Kasumi-1 (cell line): ENCODE measurements around the gene RNU6-1.
A peak's percentile ranks its signal among the peaks of the same experiment; 100 is the strongest.

Experiments
- DNase-seq, 2 experiments: peaks; one replicate each; lab custom pipeline; 2025; lab: John Stamatoyannopoulos, UW

The RNU6-1 gene

DNA sequence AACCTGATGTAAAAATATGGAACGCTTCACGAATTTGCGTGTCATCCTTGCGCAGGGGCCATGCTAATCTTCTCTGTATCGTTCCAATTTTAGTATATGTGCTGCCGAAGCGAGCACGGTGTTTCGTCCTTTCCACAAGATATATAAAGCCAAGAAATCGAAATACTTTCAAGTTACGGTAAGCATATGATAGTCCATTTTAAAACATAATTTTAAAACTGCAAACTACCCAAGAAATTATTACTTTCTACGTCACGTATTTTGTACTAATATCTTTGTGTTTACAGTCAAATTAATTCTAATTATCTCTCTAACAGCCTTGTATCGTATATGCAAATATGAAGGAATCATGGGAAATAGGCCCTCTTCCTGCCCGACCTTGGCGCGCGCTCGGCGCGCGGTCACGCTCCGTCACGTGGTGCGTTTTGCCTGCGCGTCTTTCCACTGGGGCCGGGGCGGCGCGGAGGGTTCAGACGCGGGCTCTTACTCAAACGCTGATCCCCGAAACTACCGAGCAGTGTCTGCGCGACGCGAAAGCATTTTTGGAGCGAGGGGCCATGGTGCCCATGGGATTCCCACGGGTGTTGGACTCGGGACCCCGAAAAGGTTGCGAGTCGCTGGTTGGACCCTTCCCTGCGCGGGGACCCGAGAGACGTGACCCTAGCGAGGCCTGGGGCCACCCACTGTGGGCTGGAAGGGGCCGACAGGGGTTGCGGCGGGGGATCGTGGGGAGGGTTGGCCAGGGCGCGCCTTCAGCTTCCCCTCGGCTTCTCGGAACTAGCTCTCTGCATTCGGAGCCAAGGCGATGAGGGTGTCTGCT, at the start of gene RNU6-1:
TSS of gene RNU6-1 (minus strand) at position 117 of the 820 bp plus-strand sequence.
- DNase-seq, result peak; percentile 95

DNA sequence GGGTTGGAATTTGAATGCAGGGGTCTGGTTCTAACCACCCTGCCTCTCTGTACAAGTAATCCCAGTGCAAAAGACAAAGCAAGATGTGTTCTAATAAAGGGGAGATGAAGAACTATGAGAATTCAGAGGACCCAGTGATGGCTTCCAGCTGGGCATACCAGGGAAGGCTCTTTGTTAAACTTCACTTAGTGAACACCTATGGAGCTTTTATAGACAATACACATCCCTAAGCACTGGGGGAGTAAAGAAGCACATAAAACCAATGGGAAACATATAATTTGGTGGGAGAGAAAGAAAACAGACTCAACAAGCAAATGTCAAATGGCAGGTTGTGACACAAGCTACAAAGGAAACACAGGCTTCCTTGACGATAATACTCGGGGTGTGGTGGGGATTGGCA, 47.9 kb upstream of the RNU6-1 start:
- DNase-seq, result no peak

DNA sequence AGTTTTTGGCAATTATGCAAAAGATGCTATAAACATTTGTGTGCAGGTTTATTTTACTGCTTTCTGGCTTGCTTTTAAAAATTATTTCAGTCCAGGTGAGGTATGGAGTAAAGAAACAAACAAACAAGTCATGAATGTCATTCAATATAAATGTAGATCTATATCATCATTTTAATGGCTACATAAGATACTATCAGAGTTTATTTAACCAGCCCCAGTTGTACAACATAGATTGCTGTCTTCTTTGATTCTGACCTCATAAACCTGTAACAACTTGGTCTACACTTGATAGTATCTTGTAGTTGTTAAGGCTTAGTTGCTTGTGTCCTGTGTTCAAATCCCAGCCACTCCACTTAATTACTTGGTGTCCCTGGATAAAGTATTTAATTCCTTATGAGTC, 46.0 kb upstream of the RNU6-1 start:
- DNase-seq, result no peak

DNA sequence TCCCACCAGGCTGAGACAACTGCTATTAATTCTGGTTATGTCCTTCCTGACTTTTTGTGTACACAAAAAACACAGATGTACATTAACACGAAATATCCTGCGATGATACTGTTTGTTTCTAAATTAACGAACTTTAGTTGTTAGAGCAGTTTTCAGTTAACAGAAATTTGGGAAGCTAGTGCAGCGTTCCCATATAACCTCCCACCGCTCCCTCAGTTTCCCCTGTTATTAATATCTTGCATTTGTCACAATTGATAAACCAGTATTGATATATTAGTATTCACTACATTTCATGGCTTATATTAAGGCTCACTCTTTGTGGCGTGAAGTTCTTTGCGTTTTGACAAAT, 45.3 kb upstream of the RNU6-1 start:
- no peak for DNase-seq

DNA sequence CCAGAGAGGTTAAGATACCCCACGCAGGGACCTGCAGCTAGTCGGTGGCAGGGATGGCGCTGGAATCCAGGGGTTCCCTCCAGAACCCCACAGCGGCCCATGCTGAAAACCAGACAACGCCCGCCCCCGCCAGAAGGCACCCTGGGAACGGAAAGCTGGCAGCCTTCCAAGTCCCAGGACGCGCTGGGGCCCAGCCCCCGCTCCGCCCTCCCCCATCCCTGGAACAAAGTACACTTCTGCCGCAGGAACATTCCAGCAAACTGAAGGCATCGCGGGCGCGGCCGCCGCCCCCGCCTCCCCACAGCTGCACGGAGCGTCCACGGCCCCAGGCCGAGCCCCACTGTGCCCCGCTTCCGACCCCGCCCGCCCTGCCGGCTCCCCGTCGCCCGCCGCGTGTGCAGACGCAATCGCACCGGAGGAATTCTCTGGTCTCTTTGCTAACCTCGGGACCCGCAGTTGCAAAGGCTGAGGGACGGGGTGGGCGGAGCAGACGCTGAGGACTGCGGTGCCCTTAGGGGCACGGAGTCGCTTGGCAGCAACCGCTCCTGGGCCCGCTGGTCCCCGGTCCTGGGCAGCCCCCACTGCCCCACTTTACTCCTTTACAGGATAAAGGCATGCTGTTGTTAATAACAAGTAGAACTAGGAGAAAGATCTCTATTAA, 44.8 kb upstream of the RNU6-1 start:
- peak; percentile 71 to 86 for DNase-seq

DNA sequence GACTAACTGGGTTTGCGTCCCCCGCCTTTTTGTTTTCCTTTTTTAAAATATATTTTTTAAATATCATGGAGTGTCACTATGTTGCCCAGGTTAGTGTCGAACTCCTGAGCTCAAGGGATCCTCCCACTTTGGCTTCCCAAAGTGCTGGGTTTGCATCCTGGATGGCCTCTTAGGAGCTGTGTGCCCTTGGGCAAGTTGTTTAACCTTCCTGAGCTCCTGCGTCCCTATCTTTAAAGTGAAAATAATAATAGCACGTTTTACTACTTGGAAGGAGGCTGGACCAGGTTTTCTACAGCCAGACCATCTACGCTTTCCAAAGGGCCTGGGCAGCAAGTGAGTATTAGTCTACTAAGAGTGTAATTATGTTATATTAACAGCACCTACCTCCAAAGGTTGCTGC, 44.2 kb upstream of the RNU6-1 start:
- DNase-seq, result no peak

DNA sequence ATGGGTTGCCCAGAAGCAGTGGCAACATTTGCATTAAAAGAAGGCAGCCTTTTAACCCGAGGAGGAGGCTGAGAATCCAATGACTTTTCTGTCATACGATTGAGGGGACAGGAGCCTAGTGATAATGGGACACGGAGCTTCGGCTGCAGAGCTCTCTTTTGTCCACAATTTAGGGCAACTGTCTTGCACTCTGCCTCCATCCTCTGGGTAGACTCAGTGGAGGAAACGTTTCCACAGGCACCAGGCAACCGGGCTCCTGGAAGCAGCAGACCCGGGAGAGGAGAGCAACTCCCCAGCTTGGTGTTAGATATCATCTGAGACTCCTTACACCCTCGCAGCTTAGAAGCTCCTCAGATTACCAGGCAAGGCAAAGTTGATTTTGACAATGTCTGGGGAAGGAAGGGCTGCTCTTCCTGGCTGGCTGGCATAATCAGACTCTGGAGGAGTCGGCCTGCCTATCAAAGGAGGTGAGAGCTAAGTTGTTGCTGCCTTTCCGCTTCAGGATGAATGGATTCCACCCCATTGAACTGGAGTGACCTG, 43.5 kb upstream of the RNU6-1 start:
- peak; percentile 29 to 31 for DNase-seq

DNA sequence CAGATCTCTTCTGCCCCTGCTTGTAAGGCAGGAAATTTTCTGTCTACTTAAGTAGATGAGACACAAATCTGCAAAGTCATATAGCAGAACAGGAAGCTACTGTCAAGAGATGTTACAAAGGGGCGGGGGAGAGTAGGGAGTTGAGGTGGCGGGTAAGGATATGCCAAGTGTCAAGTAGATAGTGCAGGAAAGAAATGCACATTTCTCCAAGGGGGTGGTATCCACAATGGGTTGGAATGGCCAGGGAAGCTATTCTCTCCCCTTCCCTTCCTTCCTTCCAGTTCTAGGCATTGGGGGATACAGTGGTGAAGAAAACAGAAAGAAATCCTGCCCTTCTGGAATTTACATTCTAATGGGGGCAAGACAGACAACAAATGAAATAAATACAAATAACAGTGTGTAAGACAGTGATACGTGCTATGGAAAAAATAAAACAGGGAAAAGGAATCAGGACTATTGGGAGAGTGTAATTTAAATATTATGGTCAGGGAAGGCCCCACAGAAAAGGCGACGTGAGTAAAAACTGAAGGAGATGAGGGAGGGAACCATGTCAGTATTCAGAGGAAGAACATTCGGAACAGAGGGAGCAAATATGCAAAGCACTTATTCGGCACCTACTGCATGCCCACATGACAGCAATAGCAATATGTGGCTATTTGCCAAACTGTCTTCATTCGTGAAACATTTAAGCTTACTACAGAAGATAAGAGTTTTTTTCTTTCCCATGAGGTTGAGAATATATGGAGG, 42.8 kb upstream of the RNU6-1 start:
- DNase-seq, result peak; percentile 92 to 95

DNA sequence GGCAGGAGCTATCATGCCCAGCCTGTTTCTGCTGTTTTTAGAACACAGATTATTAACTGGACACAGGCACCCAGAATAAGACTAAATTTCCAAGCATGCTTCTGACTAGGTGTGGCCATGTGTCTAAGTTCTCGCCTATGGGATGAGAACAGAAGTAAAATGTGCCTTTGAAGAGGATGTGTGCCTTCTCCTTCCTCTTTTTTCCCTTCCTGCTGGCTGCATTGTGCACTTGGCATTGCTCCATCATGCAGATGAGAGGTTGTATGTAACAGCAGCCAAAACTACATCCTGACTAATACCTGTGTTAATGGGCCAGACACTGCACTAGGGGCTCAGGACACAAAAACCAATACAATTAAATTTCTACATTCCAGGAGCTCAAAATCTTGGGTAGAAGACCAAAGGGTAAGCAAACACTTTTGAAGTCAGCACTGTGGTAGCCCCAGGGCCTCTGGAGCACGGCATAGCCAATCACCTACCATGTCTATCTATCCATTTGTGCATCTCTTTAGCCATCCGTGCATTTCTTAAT, 40.9 kb upstream of the RNU6-1 start:
- peak; percentile 86 to 87 for DNase-seq

DNA sequence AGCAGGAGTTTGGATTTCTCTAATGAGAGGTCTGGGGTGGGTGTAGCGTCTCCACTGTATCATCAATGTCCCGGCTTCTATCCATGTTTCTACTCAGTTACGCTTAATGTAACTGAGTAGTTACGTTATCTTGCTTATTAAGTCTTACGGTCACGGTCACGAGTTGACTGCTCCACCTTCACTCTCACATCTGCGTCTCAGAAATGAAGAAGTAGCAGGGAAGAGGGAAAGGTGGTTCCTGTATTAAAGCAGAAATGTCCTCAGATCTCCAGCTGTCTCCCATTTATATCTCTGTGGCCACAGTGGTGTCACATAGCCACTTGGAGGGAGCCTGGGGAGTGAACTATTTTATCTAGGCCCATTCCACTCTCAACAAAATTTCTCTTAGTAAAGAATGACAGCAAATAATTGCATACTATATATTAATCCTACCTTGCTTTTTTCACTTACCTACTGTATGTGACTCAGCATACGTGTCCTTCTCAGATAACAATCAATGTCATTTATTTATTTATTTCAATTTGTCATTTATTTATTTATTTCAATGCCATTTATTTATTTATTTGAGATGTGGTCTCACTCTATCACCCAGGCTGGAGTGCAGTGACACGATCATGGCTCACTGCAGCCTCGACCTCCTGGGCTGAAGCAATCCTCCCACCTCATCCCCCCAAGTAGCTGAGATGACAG, 39.7 kb upstream of the RNU6-1 start:
- DNase-seq, result peak; percentile 77 to 80

DNA sequence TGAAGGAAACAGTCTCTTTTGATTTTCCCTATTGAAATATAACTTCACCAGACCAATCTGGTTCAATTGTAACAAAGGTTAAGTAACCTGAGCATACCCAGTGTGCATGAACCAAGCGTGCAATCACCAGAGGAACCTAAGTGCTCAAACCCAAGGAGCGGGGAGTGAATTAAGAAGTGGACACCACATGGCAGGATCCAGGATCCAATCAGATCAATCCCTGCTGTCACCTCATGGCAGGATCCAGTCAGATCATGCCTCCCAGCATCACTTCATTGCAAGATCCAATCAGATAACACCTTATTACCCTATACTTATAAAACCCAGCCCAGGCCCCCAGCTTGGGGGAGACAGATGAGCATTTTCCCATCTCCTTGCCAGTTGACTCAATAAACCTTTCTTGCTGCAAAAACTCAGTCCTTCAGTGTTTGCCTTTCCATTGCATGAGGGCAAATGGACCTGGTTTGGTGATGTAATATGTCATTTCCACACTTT, 38.9 kb upstream of the RNU6-1 start:
- no peak for DNase-seq

DNA sequence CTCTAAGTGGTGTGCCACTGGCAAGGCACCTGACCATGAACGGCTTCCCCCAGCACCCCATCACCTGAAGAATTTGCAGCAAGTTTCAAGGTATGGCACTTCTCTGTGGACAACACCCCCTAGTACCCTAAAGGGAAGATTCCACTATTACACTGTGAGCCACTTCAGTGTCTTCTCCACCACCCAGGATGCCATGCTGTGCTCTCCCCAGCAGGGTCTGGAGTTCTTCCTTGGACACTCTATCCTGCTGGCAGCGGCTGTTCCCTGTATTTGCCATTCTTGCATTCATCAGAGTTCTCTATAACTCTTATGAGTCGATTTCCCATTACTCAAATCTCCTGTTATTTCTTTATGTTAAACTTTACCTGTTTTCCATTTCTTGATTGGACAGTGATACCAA, 33.9 kb upstream of the RNU6-1 start:
- DNase-seq, result no peak

DNA sequence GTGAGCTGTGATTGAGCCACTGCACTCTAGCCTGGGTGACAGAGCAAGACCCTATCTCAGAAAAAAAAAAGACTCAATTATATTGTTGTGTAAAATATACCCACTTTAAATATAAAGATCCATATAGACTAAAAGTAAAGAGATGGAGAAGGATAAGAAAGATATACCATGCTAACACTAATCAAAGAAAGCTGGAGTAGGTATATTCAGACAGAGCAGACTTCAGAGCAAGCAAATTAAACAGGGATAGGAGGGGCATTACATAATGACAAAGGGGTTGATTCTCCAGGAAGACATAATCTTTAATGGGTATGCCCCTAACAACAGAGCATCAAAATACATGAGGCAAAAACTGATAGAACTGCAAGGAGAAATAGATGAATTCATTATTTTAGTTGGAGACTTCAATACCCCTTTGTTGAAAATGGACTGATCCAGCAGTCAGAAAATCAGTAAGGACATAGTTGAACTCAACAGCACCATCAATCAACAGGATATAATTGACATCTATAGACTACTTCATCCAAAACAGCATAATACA, 31.1 kb upstream of the RNU6-1 start:
- DNase-seq, result no peak

DNA sequence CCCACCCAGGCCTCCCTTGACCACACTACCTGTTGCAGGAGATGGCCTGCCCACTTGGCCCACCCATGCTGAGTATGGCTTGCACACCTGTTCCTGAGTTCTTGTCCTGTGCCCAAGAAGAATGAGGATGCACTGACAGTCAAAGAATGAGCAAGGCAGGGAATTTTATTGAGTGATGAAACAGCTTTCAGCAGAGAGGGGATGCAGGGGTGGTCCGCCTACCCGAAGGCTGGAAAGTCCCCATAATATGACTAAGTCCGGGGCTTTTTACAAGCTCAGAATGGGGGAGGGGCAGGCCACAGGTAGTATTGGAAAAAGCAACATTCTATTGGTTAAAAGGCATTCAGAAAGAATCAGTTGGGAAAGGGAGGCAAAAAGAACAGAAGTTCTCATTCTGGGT, 29.9 kb upstream of the RNU6-1 start:
- no peak for DNase-seq

DNA sequence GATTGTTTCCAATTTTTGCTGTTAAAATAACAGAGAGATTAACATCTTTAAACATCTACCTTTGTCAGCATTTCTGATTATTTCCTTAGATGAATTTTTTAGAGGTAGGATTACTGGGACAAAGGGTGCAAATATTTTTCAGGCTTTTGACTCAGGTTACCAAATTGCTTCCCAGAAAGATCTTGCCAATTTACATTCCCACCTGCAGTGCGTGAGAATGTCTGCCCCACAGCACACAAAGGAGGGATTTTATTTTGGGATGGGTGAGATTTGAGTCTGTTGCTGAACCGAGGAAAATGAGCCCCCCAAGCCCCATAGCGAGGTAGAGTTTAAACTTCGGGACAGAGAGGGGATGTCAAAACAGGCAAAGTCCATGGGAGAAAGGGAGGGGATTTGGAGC, 25.9 kb upstream of the RNU6-1 start:
- DNase-seq, result no peak

DNA sequence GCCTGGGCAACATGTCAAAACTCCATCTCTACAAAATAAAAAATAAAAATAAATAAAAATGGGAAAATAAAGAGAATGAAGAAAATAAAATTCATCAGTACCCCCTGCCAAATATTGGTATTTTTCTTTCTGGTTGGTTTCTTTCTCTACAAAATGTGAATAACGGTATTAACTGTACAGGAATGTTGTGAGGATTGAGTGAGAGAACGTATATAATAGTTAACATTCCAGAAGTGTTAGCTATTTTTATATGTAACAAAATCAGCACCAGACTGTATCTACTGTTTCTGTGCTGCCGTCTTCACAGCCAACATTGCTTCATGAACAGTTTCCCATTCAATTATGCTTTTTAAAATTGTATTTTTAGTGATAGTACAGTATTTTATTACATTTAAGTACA, 25.5 kb upstream of the RNU6-1 start:
- DNase-seq, result no peak

DNA sequence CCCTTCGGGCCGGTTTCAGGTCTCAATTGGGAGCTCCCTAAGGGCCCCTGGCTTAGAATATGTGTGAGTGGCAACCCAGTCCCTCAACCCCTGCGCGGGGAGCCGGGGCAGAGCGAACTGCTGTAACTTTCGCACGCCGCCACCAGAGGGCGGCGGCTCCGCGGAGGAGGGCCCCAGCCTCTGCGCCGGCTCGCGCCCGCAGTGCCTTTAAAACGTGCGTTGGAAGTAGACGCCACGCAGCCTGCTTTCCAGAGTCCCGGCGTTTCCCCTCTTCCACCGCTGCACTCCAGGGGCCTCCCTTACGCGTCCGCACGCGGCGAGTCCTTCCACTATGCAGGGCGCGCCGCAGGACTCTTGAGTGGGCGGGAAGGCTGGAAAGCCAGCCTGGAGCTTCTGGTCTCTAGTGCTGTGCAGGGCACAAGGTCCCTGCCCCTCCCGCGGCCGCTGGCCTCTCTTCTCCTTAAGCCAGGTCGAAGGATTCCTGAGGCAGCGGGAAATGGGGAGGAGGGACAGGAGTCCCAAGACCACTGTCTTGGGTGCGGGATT, 23.7 kb upstream of the RNU6-1 start:
- DNase-seq, result peak; percentile 81 to 88

DNA sequence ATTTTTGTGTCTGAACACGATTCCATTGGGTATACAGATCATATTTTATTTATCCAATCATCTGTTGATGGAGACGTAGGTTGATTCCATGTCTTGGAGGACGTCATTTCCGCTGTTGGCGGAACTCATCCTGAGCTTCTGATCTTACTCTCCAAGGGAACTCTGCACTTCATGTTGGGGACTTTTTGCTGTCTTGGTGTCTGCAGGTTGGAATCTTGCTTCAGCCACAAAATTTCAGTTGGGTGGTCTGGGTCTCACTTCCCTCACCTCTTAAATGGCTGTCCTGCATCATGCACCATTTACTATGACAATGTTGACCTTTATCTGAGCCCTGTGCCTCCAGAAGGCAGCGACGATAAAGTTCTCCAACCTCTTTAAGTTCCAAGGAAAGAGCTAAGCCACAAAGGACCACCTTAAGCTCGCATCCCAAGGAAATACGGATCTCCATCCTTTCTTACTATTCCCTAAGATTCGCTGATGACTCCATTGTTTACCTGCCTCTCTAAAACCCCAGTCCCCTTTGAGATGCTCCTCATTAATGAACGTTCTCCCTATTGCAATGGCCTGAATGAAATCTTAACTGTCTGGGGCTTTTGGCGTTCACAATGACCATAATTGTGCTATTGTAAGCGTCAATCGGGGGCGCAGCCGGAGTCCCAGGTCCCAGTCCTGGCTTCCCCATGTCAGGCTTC, 23.1 kb upstream of the RNU6-1 start:
- DNase-seq, result no peak

DNA sequence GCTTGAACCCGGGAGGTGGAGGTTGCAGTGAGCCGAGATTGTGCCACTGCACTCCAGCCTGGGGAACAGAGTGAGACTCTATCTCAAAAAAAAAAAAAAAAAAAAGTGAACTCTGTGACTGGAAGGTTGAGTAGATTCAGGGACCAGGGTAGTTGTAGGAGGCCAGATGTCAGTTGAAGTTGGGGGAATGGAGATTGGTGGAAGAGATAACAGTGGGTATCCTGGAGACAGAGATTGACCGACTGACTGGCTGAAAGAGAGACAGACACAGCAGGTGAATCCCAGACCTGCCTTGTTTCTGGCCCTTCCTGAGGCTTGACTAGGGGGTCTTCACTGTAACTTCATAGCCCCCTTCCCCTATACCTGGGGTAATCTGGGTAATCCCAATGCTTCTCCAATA, 22.1 kb upstream of the RNU6-1 start:
- DNase-seq, result no peak

DNA sequence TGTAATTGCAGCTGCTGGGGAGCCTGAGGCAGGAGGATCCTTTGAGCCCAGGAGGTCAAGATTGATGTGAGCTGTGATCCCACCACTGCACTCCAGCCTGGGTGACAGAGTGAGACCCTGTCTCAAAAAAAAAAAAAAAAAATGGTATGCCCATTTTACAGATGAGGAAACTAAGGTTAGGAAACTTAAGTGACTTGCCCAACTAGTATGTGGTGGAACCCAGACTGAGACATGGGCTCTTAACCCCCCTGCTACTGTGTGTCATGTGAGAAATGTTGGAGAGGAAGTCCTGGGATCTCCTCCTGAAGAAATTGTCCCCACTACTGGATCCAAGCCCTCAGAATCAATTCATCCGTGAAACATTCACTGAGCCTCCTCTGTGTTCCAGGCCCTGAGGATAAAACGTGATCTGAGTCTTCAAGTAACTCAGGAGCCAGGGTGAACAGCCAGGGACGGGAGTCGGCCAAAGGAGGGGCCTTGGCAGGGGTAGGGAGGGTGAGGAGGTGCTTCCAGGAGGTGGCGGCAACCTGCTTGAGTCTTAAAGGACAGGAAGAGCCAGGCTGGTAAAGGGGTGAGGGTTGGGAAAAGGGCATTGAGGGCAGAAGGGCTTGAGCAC, 19.6 kb upstream of the RNU6-1 start:
- DNase-seq, result no peak
